SK-N-SH (cell line): ENCODE results near the gene CACNA2D4. TPM values are rescaled to one million over a fixed set of nuclear protein-coding genes. Genes with fewer than 3 reads are reported as not detected.

Source experiments
- CTCF ChIA-PET: fragments of 300-600, 350-600 bp; formaldehyde crosslinking; extraction: SDS; loops from one replicate; lab custom pipeline; 2021; lab: Yijun Ruan, JAX
- POLR2A ChIA-PET: fragments of 350-600 bp; sonication (Branson Sonifier 250); formaldehyde crosslinking; extraction: SDS; loops from one replicate; lab custom pipeline; 2020; ENCODE audit warnings: antibody characterized with exemption, inconsistent platforms; lab: Yijun Ruan, JAX
- DNase-seq: peaks from one replicate; pipeline ENCODE4 v3.0.0; 2012
- H2AFZ ChIP-seq: fragments of 200-600 bp; sonication (generic); 2 replicates; pipeline ENCODE4 v1.8.1; 2016; ENCODE audit warnings: antibody characterized with exemption, mild to moderate bottlenecking, low read depth
- H3F3A ChIP-seq: fragments of 200-600 bp; sonication (generic); replicated peaks from 2 replicates; pipeline ENCODE3; 2016; ENCODE audit warnings: antibody characterized with exemption, mild to moderate bottlenecking; ENCODE audit not compliant: insufficient read depth
- H3K27ac ChIP-seq, 2 experiments: fragments of 200-500 bp in 1 of 2; fragments of 200-600 bp in 1 of 2; sonication (Bioruptor generic) in 1 of 2; sonication (generic), shearing (Covaris generic) in 1 of 2; 2 replicates each; pipeline versions ENCODE4 v1.5.1 to v1.6.1; 2014 to 2016; ENCODE audit warnings: low read depth in 2 of 2, inconsistent platforms in 1 of 2, low read length in 1 of 2, mild to moderate bottlenecking in 1 of 2, mixed read lengths in 1 of 2
- H3K27me3 ChIP-seq: fragments of 200-600 bp; sonication (generic), shearing (Covaris generic); 2 replicates; pipeline ENCODE4 v1.6.1; 2016; ENCODE audit warnings: mixed run types; ENCODE audit not compliant: insufficient read depth
- H3K36me3 ChIP-seq, 2 experiments: fragments of 200-500 bp in 1 of 2; fragments of 200-600 bp in 1 of 2; sonication (Bioruptor generic) in 1 of 2; sonication (generic) in 1 of 2; replicated peaks in 1 of 2; 2 replicates each; pipeline versions ENCODE3 to v1.5.1; 2014 to 2016; ENCODE audit warnings: low read length in 1 of 2, mild to moderate bottlenecking in 1 of 2; ENCODE audit not compliant: insufficient read depth in 2 of 2, control insufficient read depth in 1 of 2
- H3K4me1 ChIP-seq, 2 experiments: fragments of 200-500 bp in 1 of 2; fragments of 200-600 bp in 1 of 2; sonication (Bioruptor generic) in 1 of 2; sonication (generic), shearing (Covaris generic) in 1 of 2; 2 replicates each; pipeline versions ENCODE4 v1.5.1 to v1.6.1; 2014 to 2016; ENCODE audit warnings: low read depth in 1 of 2, low read length in 1 of 2, mixed run types in 1 of 2; ENCODE audit not compliant: insufficient read depth in 2 of 2, control insufficient read depth in 1 of 2
- H3K4me2 ChIP-seq: fragments of 200-600 bp; sonication (generic), shearing (Covaris generic); 2 replicates; pipeline ENCODE4 v1.6.1; 2017; ENCODE audit warnings: mixed run types
- H3K4me3 ChIP-seq, 2 experiments: fragments of 200-500 bp in 1 of 2; fragments of 200-600 bp in 1 of 2; sonication (Bioruptor generic) in 1 of 2; sonication (generic), shearing (Covaris generic) in 1 of 2; 2 replicates each; pipeline versions ENCODE4 v1.5.1 to v1.8.1; 2014 to 2016; ENCODE audit warnings: low read depth in 2 of 2, inconsistent platforms in 1 of 2, low read length in 1 of 2, mild to moderate bottlenecking in 1 of 2, mixed read lengths in 1 of 2, moderate library complexity in 1 of 2
- H3K79me2 ChIP-seq: fragments of 200-600 bp; sonication (generic); 2 replicates; pipeline ENCODE4 v1.8.1; 2017; ENCODE audit warnings: mild to moderate bottlenecking; ENCODE audit not compliant: insufficient read depth
- H3K9ac ChIP-seq: fragments of 200-600 bp; sonication (generic); 2 replicates; pipeline ENCODE4 v1.6.1; 2017; ENCODE audit warnings: mixed run types
- H3K9me2 ChIP-seq: fragments of 200-600 bp; sonication (generic); 2 replicates; pipeline ENCODE4 v1.6.1; 2017; ENCODE audit warnings: mixed run types
- H3K9me3 ChIP-seq: fragments of 200-600 bp; sonication (generic); 2 replicates; pipeline ENCODE4 v1.6.1; 2017; ENCODE audit warnings: mixed run types, mild to moderate bottlenecking, moderate library complexity
- H4K20me1 ChIP-seq: fragments of 200-600 bp; sonication (generic); 2 replicates; pipeline ENCODE4 v1.6.1; 2017; ENCODE audit warnings: mild to moderate bottlenecking, mixed run types; ENCODE audit not compliant: insufficient read depth
- CHD2 ChIP-seq: fragments of 150-350 bp; IDR thresholded peaks from 2 replicates; pipeline ENCODE4 v1.6.1; 2018; ENCODE audit warnings: low read length; ENCODE audit not compliant: partially characterized antibody
- CTCF ChIP-seq: fragments of 200-600 bp; sonication (generic); IDR thresholded peaks from 2 replicates; pipeline ENCODE4 v1.6.1; 2017; ENCODE audit warnings: antibody characterized with exemption, mild to moderate bottlenecking, moderate library complexity
- ELF1 ChIP-seq: IDR thresholded peaks from 2 replicates; pipeline ENCODE4 v1.4.0; 2012
- EP300 ChIP-seq, 2 experiments: IDR thresholded peaks; 2 replicates each; pipeline versions ENCODE4 v1.4.0 to v1.6.1; 2012; ENCODE audit warnings: borderline replicate concordance in 1 of 2, low read depth in 1 of 2, low read length in 1 of 2
- FOXJ3 ChIP-seq: sonication (generic); formaldehyde crosslinking; IDR thresholded peaks from 2 replicates; pipeline ENCODE4 v1.5.1; 2020; ENCODE audit warnings: mild to moderate bottlenecking, missing genetic modification reagents
- GATA2 ChIP-seq: sonication (generic); formaldehyde crosslinking; IDR thresholded peaks from 2 replicates; pipeline ENCODE4 v1.5.0; 2020; ENCODE audit warnings: mild to moderate bottlenecking, missing genetic modification reagents
- MAX ChIP-seq: IDR thresholded peaks from 2 replicates; pipeline ENCODE4 v1.4.0; 2012; ENCODE audit warnings: low read depth
- MEF2A ChIP-seq: IDR thresholded peaks from 2 replicates; pipeline ENCODE4 v1.4.0; 2012; ENCODE audit warnings: low read depth, borderline replicate concordance
- NRF1 ChIP-seq: IDR thresholded peaks from 2 replicates; pipeline ENCODE4 v1.6.1; 2012; ENCODE audit warnings: low read depth, mild to moderate bottlenecking, low read length
- RAD21 ChIP-seq: IDR thresholded peaks from 2 replicates; pipeline ENCODE4 v1.6.1; 2012; ENCODE audit warnings: mild to moderate bottlenecking, low read length
- REST ChIP-seq: IDR thresholded peaks from 2 replicates; pipeline ENCODE4 v1.6.1; 2012; ENCODE audit warnings: mild to moderate bottlenecking, low read depth, low read length, moderate library complexity
- RXRA ChIP-seq: IDR thresholded peaks from 2 replicates; pipeline ENCODE4 v1.4.0; 2012; ENCODE audit warnings: low read depth, mild to moderate bottlenecking, borderline replicate concordance
- SMC3 ChIP-seq: IDR thresholded peaks from 2 replicates; pipeline ENCODE4 v1.6.1; 2012; ENCODE audit warnings: low read depth, low read length, improper control_type of control experiment
- TAF1 ChIP-seq: IDR thresholded peaks from 2 replicates; pipeline ENCODE4 v1.6.1; 2012; ENCODE audit warnings: low read depth, mild to moderate bottlenecking, low read length, moderate library complexity, borderline replicate concordance
- TCF12 ChIP-seq: IDR thresholded peaks from 2 replicates; pipeline ENCODE4 v1.4.0; 2012
- TEAD4 ChIP-seq: IDR thresholded peaks from 2 replicates; pipeline ENCODE4 v1.4.0; 2012; ENCODE audit warnings: mild to moderate bottlenecking, borderline replicate concordance; ENCODE audit not compliant: insufficient read depth
- USF1 ChIP-seq: IDR thresholded peaks from 2 replicates; pipeline ENCODE4 v1.4.0; 2012; ENCODE audit warnings: low read depth, borderline replicate concordance
- USF2 ChIP-seq: fragments of 150-350 bp; IDR thresholded peaks from 2 replicates; pipeline ENCODE4 v1.6.1; 2017; ENCODE audit warnings: antibody characterized with exemption, low read length, low read depth, borderline replicate concordance
- YY1 ChIP-seq: IDR thresholded peaks from 2 replicates; pipeline ENCODE4 v1.4.0; 2012; ENCODE audit warnings: low read depth, mild to moderate bottlenecking
- WGBS: methylation state at CpG from one replicate; pipeline ENCODE4 v1.1.6; 2017; ENCODE audit warnings: low lambda C conversion rate; 5-methylcytosine and 5-hydroxymethylcytosine counted together
- polyA plus RNA-seq, 3 experiments: library from polyadenylated mRNA; depleted of rRNA; stranded (reverse); fragments of >200 nt; gene quantifications; 2 replicates each; pipeline ENCODE4 v1.2.3, GENCODE V29; 2012

The CACNA2D4 gene
- polyA plus RNA-seq, 1 of the 3 experiments (the other 2 are of a cell fraction) = 0.02 TPM

GRCh38 chr12:1966561-1967226, 48.2 kb upstream of the CACNA2D4 start:
- H3K9ac ChIP-seq = no peak overlapping the region
- no peak overlapping the region for H2AFZ ChIP-seq
- H3K27ac ChIP-seq = no peak overlapping the region
- no peak for TF ChIP-seq MAX
- no peak for TF ChIP-seq TCF12
- no peak for TF ChIP-seq TAF1
- TF ChIP-seq NRF1 = no peak
- CTCF ChIA-PET = interaction anchor here (2.3 to 4.1 kb wide), 2 partner anchors 27 to 176 kb away, joined by 9 to 18 read pairs; no protein-coding TSS in a partner anchor
- no peak overlapping the region for H3K4me2 ChIP-seq
- peaks cover 31 to 56% of the 10 kb centered on the region in 2 experiments for H3K36me3 ChIP-seq
- no peaks in the 10 kb centered on the region for H3K27me3 ChIP-seq
- H3K4me1 ChIP-seq = no peaks in the 10 kb centered on the region; a peak in 1 of 4 replicates
- no peaks in the 10 kb centered on the region for H3K79me2 ChIP-seq
- no peaks in the 10 kb centered on the region for H3K9me3 ChIP-seq
- H3K9me2 ChIP-seq = no peaks in the 10 kb centered on the region
- POLR2A ChIA-PET = no interaction called here
- H3F3A ChIP-seq = no peaks in the 10 kb centered on the region
- peaks cover 3% of the 10 kb centered on the region for H4K20me1 ChIP-seq
- no peak overlapping the region for H3K4me3 ChIP-seq
- WGBS = 89% methylated on average over 4 of the region's 4 CpGs
- no peak for DNase-seq

- Histone ChIP-seq H3K4me2 (no peak overlapping the region), H3K79me2 (no peaks in the 10 kb centered on the region), H3F3A (no peaks in the 10 kb centered on the region), H3K9me3 (no peaks in the 10 kb centered on the region), H3K27ac (no peak overlapping the region), H3K36me3 (peaks cover 31 to 64% of the 10 kb centered on the region in 2 experiments), H3K9me2 (no peaks in the 10 kb centered on the region), H3K27me3 (no peaks in the 10 kb centered on the region), H3K4me3 (no peak overlapping the region), H2AFZ (no peak overlapping the region), H3K9ac (no peak overlapping the region), H4K20me1 (peaks cover 1% of the 10 kb centered on the region), H3K4me1 (no peaks in the 10 kb centered on the region; a peak in 1 of 4 replicates)
- 90% methylated on average over 2 of the region's 2 CpGs for WGBS
- ChIA-PET POLR2A (no interaction called here), CTCF (interaction anchor here (2.1 to 4.1 kb wide), 3 partner anchors 26 to 617 kb away, joined by 7 to 18 read pairs (median 9); no protein-coding TSS in a partner anchor)
- no peak for DNase-seq
- no peak for TF ChIP-seq REST
- TF ChIP-seq CTCF = no peak
- no peak for TF ChIP-seq RAD21
- no peak for TF ChIP-seq RXRA
- TF ChIP-seq EP300 (IDR thresholded peaks at IDR 0.05; ENCODE audit: borderline replicate concordance in 1 of 2, low read depth in 1 of 2, low read length in 1 of 2) = no peak
- no peak for TF ChIP-seq CHD2
- TF ChIP-seq SMC3 = no peak
- no peak for TF ChIP-seq TEAD4
- no peak for TF ChIP-seq TAF1
- TF ChIP-seq USF1 = no peak
- no peak for TF ChIP-seq USF2
- no peak for TF ChIP-seq GATA2 (CRISPR knock-in tag)
- TF ChIP-seq ELF1 = no peak
- no peak for TF ChIP-seq MAX
- no peak for TF ChIP-seq FOXJ3
- no peak for TF ChIP-seq MEF2A
- no peak for TF ChIP-seq YY1
These were observed 47.5 kb upstream of the CACNA2D4 start for GRCh38 chr12:1965916-1966315.
